Esophagus squamous epithelium (tissue), 4 donors: ENCODE data around the gene KRT6B.

Source experiments
- POLR2A ChIP-seq, 4 donors: fragments of 450-650 bp; IDR thresholded peaks; one replicate each; pipeline ENCODE4 v1.6.1; 2017; ENCODE audit warnings: antibody characterized with exemption in 4 of 4, mild to moderate bottlenecking in 4 of 4, moderate library complexity in 3 of 4
- TF ChIP-seq, protein P1 (sequence below), 6 experiments: fragments of 450-650 bp in 4 of 6; fragments of 200-600 bp in 2 of 6; sonication (generic) in 2 of 6; IDR thresholded peaks; one replicate each; pipeline ENCODE4 v1.5.1; 2016 to 2019; ENCODE audit warnings: antibody characterized with exemption in 6 of 6, mild to moderate bottlenecking in 4 of 6, moderate library complexity in 4 of 6

DNA sequence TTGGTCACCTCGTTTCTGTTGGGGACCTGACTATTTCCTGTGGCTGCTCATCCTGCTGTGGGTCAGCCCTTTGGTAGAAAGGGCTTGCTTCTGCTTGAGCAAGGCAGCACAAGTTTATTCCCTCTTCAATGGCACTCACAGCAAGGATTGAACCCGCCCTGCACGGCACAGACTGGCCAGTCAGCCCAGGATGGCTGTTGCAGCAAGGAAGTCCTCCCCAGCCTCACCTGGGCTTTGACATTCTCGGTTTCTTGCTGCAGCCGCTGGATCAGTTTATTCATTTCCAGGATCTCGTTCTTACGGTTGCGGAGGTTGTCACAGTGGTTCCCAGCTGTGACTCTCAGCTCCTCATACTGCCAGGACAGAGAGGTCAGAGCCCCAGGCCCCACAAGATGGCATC is 55.3 kb downstream of the KRT6B start:
- TF ChIP-seq, protein P1, sequence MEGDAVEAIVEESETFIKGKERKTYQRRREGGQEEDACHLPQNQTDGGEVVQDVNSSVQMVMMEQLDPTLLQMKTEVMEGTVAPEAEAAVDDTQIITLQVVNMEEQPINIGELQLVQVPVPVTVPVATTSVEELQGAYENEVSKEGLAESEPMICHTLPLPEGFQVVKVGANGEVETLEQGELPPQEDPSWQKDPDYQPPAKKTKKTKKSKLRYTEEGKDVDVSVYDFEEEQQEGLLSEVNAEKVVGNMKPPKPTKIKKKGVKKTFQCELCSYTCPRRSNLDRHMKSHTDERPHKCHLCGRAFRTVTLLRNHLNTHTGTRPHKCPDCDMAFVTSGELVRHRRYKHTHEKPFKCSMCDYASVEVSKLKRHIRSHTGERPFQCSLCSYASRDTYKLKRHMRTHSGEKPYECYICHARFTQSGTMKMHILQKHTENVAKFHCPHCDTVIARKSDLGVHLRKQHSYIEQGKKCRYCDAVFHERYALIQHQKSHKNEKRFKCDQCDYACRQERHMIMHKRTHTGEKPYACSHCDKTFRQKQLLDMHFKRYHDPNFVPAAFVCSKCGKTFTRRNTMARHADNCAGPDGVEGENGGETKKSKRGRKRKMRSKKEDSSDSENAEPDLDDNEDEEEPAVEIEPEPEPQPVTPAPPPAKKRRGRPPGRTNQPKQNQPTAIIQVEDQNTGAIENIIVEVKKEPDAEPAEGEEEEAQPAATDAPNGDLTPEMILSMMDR (IDR thresholded peaks at IDR 0.05), result no peak
- no peak for TF ChIP-seq POLR2A (IDR thresholded peaks at IDR 0.05)
